Measurements from ENCODE around the gene CAMK2G. TPM values are rescaled to one million over a fixed set of nuclear protein-coding genes. Genes with fewer than 3 reads are reported as not detected.

CAMK2G gene
- total and polyA plus RNA-seq, 2 experiments from 2014 or later = 30.6 to 34.1 TPM

GRCh38 chr10:73886085-73886529 lies 11.8 kb upstream of the CAMK2G start:
- Histone ChIP-seq H3K36me3 (ENCODE audit: insufficient read depth) (no peaks in the 10 kb centered on the region), H3K79me2 (replicated peaks; ENCODE audit: insufficient read depth) (no peaks in the 10 kb centered on the region), H3K4me1 (ENCODE audit: insufficient read depth) (peaks cover 11% of the 10 kb centered on the region; the same call in 1 of the 2 replicates), H3K27me3 (ENCODE audit: insufficient read depth) (no peaks in the 10 kb centered on the region), H3K4me3 (no peak overlapping the region), H3K27ac (ENCODE audit: low read depth) (no peak overlapping the region), H3K9me2 (ENCODE audit: insufficient read depth) (no peaks in the 10 kb centered on the region), H3F3A (replicated peaks; ENCODE audit: low read depth) (no peaks in the 10 kb centered on the region), H2AFZ (no peak overlapping the region), H3K4me2 (no peak overlapping the region), H4K20me1 (replicated peaks; ENCODE audit: insufficient read depth) (no peaks in the 10 kb centered on the region; the same call in 1 of the 2 replicates)
- peak; percentile 96 for ATAC-seq
- Mint-ChIP-seq H3K27ac (no peak overlapping the region), H3K27me3 (ENCODE audit: insufficient read depth, low read depth, poor library complexity) (peaks cover 2% of the 10 kb centered on the region), H3K36me3 (ENCODE audit: low read depth) (no peaks in the 10 kb centered on the region), H3K4me3 (no peak overlapping the region), H3K4me1 (peaks cover 12% of the 10 kb centered on the region), H3K9me3 (no peaks in the 10 kb centered on the region)
- TF ChIP-seq, protein P1, sequence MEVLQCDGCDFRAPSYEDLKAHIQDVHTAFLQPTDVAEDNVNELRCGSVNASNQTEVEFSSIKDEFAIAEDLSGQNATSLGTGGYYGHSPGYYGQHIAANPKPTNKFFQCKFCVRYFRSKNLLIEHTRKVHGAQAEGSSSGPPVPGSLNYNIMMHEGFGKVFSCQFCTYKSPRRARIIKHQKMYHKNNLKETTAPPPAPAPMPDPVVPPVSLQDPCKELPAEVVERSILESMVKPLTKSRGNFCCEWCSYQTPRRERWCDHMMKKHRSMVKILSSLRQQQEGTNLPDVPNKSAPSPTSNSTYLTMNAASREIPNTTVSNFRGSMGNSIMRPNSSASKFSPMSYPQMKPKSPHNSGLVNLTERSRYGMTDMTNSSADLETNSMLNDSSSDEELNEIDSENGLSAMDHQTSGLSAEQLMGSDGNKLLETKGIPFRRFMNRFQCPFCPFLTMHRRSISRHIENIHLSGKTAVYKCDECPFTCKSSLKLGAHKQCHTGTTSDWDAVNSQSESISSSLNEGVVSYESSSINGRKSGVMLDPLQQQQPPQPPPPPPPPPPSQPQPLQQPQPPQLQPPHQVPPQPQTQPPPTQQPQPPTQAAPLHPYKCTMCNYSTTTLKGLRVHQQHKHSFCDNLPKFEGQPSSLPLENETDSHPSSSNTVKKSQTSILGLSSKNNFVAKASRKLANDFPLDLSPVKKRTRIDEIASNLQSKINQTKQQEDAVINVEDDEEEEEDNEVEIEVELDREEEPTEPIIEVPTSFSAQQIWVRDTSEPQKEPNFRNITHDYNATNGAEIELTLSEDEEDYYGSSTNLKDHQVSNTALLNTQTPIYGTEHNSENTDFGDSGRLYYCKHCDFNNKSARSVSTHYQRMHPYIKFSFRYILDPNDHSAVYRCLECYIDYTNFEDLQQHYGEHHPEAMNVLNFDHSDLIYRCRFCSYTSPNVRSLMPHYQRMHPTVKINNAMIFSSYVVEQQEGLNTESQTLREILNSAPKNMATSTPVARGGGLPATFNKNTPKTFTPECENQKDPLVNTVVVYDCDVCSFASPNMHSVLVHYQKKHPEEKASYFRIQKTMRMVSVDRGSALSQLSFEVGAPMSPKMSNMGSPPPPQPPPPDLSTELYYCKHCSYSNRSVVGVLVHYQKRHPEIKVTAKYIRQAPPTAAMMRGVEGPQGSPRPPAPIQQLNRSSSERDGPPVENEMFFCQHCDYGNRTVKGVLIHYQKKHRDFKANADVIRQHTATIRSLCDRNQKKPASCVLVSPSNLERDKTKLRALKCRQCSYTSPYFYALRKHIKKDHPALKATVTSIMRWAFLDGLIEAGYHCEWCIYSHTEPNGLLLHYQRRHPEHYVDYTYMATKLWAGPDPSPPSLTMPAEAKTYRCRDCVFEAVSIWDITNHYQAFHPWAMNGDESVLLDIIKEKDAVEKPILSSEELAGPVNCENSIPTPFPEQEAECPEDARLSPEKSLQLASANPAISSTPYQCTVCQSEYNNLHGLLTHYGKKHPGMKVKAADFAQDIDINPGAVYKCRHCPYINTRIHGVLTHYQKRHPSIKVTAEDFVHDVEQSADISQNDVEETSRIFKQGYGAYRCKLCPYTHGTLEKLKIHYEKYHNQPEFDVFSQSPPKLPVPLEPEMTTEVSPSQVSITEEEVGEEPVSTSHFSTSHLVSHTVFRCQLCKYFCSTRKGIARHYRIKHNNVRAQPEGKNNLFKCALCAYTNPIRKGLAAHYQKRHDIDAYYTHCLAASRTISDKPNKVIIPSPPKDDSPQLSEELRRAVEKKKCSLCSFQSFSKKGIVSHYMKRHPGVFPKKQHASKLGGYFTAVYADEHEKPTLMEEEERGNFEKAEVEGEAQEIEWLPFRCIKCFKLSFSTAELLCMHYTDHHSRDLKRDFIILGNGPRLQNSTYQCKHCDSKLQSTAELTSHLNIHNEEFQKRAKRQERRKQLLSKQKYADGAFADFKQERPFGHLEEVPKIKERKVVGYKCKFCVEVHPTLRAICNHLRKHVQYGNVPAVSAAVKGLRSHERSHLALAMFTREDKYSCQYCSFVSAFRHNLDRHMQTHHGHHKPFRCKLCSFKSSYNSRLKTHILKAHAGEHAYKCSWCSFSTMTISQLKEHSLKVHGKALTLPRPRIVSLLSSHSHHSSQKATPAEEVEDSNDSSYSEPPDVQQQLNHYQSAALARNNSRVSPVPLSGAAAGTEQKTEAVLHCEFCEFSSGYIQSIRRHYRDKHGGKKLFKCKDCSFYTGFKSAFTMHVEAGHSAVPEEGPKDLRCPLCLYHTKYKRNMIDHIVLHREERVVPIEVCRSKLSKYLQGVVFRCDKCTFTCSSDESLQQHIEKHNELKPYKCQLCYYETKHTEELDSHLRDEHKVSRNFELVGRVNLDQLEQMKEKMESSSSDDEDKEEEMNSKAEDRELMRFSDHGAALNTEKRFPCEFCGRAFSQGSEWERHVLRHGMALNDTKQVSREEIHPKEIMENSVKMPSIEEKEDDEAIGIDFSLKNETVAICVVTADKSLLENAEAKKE (CRISPR knock-in tag; IDR thresholded peaks at IDR 0.05) = peak; percentile 90
- TF ChIP-seq STAT1 (IDR thresholded peaks at IDR 0.05; ENCODE audit: unreplicated experiment) = no peak
- TF ChIP-seq ZNF114 (CRISPR knock-in tag; IDR thresholded peaks at IDR 0.05) = 0 out of 2 replicates have a peak, but pooled peaks have one; percentile 46
- TF ChIP-seq, protein P2, sequence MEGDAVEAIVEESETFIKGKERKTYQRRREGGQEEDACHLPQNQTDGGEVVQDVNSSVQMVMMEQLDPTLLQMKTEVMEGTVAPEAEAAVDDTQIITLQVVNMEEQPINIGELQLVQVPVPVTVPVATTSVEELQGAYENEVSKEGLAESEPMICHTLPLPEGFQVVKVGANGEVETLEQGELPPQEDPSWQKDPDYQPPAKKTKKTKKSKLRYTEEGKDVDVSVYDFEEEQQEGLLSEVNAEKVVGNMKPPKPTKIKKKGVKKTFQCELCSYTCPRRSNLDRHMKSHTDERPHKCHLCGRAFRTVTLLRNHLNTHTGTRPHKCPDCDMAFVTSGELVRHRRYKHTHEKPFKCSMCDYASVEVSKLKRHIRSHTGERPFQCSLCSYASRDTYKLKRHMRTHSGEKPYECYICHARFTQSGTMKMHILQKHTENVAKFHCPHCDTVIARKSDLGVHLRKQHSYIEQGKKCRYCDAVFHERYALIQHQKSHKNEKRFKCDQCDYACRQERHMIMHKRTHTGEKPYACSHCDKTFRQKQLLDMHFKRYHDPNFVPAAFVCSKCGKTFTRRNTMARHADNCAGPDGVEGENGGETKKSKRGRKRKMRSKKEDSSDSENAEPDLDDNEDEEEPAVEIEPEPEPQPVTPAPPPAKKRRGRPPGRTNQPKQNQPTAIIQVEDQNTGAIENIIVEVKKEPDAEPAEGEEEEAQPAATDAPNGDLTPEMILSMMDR (conservative IDR thresholded peaks at IDR 0.05; ENCODE audit: low read depth in 2 of 2) = peak; percentile 89 to 97
- no peak for TF ChIP-seq REST (IDR thresholded peaks at IDR 0.05; ENCODE audit: unreplicated experiment)
- DNase-seq (ENCODE audit: low spot score) = peak; percentile 91

Data from GM23338 (cell line).